Rectal smooth muscle tissue (tissue), 1 donor: ENCODE results near the gene CHGA.

ENCODE experiments used
- H3K27ac ChIP-seq: one replicate; pipeline ENCODE4 v1.7.0; 2013; ENCODE audit warnings: low read depth, low read length, inconsistent platforms
- H3K27me3 ChIP-seq: one replicate; pipeline ENCODE4 v1.7.0; 2013; ENCODE audit warnings: low read length; ENCODE audit not compliant: control insufficient read depth, insufficient read depth
- H3K36me3 ChIP-seq: one replicate; pipeline ENCODE4 v1.7.0; 2013; ENCODE audit warnings: low read length; ENCODE audit not compliant: control insufficient read depth, insufficient read depth
- H3K4me1 ChIP-seq: one replicate; pipeline ENCODE4 v1.7.0; 2013; ENCODE audit warnings: low read length; ENCODE audit not compliant: control insufficient read depth, insufficient read depth
- H3K4me3 ChIP-seq: one replicate; pipeline ENCODE4 v1.7.0; 2013; ENCODE audit warnings: low read length
- H3K9ac ChIP-seq: one replicate; pipeline ENCODE4 v1.7.0; 2013; ENCODE audit warnings: low read length

The CHGA gene

GRCh38 chr14:92936085-92936484 lies 13.1 kb downstream of the CHGA start:
- Histone ChIP-seq H3K36me3 (peaks cover 3% of the 10 kb centered on the region), H3K4me3 (no peak overlapping the region), H3K9ac (no peak overlapping the region), H3K27ac (no peak overlapping the region), H3K27me3 (no peaks in the 10 kb centered on the region), H3K4me1 (no peaks in the 10 kb centered on the region)

GRCh38 chr14:92937051-92937937 lies 14.3 kb downstream of the CHGA start:
- Histone ChIP-seq H3K27me3 (no peaks in the 10 kb centered on the region), H3K9ac (no peak overlapping the region), H3K27ac (no peak overlapping the region), H3K4me3 (no peak overlapping the region), H3K36me3 (peaks cover 4% of the 10 kb centered on the region), H3K4me1 (no peaks in the 10 kb centered on the region)

DNA sequence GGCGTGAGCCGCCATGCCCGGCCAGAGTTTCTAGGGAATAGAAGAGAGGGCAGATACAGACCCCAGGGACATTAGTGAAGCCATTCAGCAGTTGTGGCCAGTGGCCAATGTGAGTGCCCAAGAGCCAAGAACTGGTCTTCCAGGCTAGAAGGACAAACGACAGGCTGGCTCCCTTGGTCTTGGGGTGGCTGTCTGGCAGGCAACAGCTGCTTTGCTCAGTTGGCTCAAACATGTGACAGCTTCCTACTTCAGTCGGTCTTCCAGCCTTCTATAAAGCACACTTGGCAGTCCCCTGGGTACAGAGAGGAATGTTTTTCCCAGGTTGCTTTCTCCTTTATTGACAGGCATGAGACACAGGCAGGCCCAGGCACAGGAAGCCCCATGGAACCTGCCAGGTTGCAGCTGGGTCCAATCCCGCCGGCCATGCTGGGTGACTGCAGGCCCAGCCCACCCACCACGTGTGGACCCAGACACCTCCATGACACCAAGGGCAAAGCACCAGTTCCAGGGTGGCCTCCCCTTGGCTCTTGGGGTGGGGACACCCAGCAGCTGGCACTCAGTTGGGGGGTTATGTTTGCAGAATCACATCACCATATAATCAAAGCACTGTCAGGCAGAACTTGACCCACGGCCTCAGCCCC lies 15.4 kb downstream of the CHGA start:
- no peaks in the 10 kb centered on the region for H3K4me1 ChIP-seq

DNA sequence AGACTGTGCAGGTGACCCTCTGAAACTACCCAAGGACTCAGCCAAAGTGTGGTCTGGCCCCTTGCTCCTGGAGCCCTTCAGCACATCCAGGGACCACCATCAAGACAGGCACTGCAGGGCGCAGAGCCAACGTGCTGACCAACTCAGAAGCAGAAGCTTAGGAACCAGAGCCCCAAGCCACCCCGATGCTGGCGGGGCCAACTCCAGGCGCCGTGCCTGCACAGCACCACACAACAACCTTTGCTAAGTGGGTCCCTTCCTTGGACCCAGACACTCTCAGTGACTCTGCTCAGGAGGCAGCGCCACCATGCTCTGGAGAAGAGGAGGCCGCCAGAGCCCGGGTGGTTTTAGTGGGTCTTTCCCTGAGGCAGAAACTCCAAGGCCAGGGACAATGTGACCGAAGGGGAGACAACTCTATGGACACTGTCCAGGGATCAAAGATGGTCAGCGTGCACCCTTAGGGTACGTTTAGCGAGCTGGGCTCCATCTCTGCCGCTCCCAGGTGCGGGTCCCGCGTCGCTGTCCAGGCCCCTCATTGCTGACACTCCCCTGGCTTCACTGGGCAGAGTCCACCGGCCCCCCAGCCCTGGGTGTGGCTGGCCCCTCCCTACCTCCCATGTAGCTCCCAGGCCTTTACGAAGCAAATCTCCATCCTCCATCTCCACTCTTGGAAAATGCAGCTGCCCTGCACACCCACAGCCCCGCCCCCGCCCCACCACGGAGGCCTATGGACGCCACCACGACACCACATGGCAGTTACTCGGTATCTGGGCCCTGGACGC lies 16.1 kb downstream of the CHGA start:
- Histone ChIP-seq H3K4me1 (no peaks in the 10 kb centered on the region), H3K36me3 (peaks cover 4% of the 10 kb centered on the region), H3K27me3 (no peaks in the 10 kb centered on the region), H3K4me3 (no peak overlapping the region), H3K9ac (no peak overlapping the region), H3K27ac (no peak overlapping the region)

More for the DNA sequence above, 15.4 kb downstream of the CHGA start:
- H3K9ac ChIP-seq: no peak overlapping the region
- no peaks in the 10 kb centered on the region for H3K27me3 ChIP-seq
- H3K27ac ChIP-seq: no peak overlapping the region
- H3K36me3 ChIP-seq: peaks cover 4% of the 10 kb centered on the region
- H3K4me3 ChIP-seq: no peak overlapping the region

- H3K4me1 ChIP-seq: no peaks in the 10 kb centered on the region
- H3K27me3 ChIP-seq: no peaks in the 10 kb centered on the region
- H3K9ac ChIP-seq: no peak overlapping the region
- H3K27ac ChIP-seq: no peak overlapping the region
- peaks cover 4% of the 10 kb centered on the region for H3K36me3 ChIP-seq
- no peak overlapping the region for H3K4me3 ChIP-seq
Measured at GRCh38 chr14:92939699-92940098, 16.7 kb downstream of the CHGA start.

GRCh38 chr14:92940543-92940942 lies 17.6 kb downstream of the CHGA start:
- no peak overlapping the region for H3K9ac ChIP-seq
- no peaks in the 10 kb centered on the region for H3K27me3 ChIP-seq
- peaks cover 4% of the 10 kb centered on the region for H3K36me3 ChIP-seq
- H3K4me3 ChIP-seq: no peak overlapping the region
- H3K4me1 ChIP-seq: no peaks in the 10 kb centered on the region
- no peak overlapping the region for H3K27ac ChIP-seq

GRCh38 chr14:92941531-92941930 lies 18.6 kb downstream of the CHGA start:
- no peaks in the 10 kb centered on the region for H3K27me3 ChIP-seq
- no peak overlapping the region for H3K27ac ChIP-seq
- peaks cover 9% of the 10 kb centered on the region for H3K36me3 ChIP-seq
- H3K9ac ChIP-seq: no peak overlapping the region
- H3K4me3 ChIP-seq: no peak overlapping the region
- H3K4me1 ChIP-seq: no peaks in the 10 kb centered on the region

DNA sequence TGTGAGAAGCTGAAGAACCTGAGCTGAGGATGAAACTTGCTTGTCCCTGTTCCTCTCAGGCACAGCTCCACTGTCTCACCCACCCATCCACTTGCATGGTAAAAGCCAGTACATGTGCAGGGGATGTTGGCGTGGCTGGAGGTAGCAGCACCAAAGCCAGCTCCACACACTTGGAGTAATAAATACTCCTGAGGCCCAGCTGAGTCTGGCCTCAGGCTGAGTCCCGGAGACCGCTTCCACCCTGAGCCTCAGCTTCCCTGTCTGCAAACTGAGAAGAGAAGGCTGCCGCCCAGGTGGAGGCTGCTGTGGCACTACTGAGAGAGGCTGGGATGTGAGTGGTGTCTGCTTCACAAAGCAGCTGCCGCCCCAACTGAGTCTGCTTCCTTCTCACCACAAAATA lies 19.2 kb downstream of the CHGA start:
- Histone ChIP-seq H3K4me3 (no peak overlapping the region), H3K36me3 (peaks cover 9% of the 10 kb centered on the region), H3K4me1 (no peaks in the 10 kb centered on the region), H3K27me3 (no peaks in the 10 kb centered on the region), H3K9ac (no peak overlapping the region), H3K27ac (no peak overlapping the region)

- no peaks in the 10 kb centered on the region for H3K27me3 ChIP-seq
- no peaks in the 10 kb centered on the region for H3K4me1 ChIP-seq
- peaks cover 9% of the 10 kb centered on the region for H3K36me3 ChIP-seq
- no peak overlapping the region for H3K4me3 ChIP-seq
- no peak overlapping the region for H3K9ac ChIP-seq
- H3K27ac ChIP-seq: no peak overlapping the region
Measured at GRCh38 chr14:92942576-92942975, 19.6 kb downstream of the CHGA start.

DNA sequence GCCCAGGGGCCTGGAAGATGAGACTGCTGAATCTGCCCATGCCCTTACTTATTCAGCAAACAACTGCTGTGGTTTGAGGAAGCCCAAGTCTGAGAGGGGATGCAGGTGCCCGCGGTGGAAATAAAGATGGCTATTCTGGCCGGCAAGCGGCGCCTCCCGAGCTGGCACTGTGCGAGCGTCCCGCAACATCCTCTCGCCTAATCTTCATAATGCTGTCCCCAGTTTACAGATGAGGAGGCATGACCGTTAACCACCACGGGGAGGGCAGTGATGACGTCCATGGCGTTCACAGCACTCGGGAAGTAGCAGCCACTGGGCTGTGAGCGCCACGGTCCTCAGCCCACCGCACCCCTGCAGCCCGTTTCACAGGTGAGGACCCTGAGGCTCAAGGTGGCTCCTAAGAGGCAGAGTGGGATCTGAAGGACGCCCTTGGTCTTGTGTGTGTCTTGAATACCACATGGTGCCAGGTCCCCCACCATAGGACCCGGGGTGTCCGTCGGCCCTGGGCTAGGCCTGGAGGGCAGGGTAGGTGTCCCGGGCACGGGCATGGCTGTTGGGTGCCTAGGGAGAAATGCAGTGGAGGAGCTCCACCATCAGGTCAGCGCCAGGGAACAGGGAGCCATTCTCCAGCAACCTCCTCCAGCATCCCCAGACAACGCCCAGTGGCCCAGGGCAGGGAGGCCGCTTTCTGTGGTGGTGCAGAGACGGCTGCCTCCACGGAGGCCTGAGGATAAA lies 20.2 kb downstream of the CHGA start:
- Histone ChIP-seq H3K4me3 (no peak overlapping the region), H3K36me3 (peaks cover 13% of the 10 kb centered on the region)

DNA sequence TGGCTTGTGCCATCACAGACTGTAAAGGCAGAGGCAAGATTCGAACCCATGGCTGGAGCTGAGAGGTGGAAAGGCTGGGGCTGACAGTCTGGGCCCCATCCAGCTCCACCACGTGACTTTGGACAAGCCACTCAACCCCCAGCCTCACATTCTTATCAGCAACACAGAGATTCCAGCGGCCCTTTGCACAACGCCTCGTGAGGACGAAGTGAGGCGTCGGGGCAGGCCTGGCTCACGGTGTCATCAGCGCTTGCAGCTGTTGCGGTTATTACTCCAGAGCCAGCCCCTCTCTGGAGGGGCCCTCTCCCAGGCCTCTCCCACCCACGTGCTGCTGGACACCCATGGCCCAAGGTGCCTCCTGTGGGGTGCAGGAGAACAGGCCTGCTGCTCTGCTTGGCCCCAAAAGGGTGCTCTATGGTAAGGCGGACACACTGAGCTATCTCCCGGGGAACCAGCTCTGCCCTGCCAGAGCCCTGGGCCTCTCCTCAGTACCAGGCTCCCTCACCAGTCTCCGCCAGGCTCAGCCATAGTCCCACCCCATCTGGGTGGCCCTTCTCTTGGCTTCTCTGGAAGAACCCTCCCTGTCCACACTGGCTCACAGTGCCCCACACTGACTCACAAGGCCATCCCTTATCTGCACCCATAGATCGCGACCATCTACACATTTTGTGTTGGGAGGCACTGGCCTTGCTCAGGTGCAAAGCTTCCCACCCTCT lies 21.1 kb downstream of the CHGA start:
- Histone ChIP-seq H3K4me3 (no peak overlapping the region), H3K27me3 (no peaks in the 10 kb centered on the region), H3K4me1 (no peaks in the 10 kb centered on the region), H3K36me3 (peaks cover 14% of the 10 kb centered on the region), H3K9ac (no peak overlapping the region), H3K27ac (no peak overlapping the region)

More for the DNA sequence above, 20.2 kb downstream of the CHGA start:
- Histone ChIP-seq H3K27me3 (no peaks in the 10 kb centered on the region), H3K9ac (no peak overlapping the region), H3K4me1 (no peaks in the 10 kb centered on the region), H3K27ac (no peak overlapping the region)
